SK-N-SH treated with all-trans-retinoic acid at 6 μM for 48 hours (cell line): ENCODE measurements around the gene ARRB1.

Experiments used
- ATAC-seq: fragments of 200-7000 bp; cut with Tn5 transposase; 3 replicates; pipeline ENCODE4 v1.9.1; 2020; ENCODE audit warnings: mild to moderate bottlenecking, moderate library complexity
- BACH2 ChIP-seq: fragments of 250-450 bp; sonication (Bioruptor Pico); IDR thresholded peaks from 2 replicates; pipeline ENCODE4 v1.9.0; 2021; ENCODE audit warnings: mild to moderate bottlenecking, borderline replicate concordance
- CREB5 ChIP-seq: fragments of 250-450 bp; sonication (Bioruptor Pico); IDR thresholded peaks from 2 replicates; pipeline ENCODE4 v1.5.1; 2020; ENCODE audit warnings: low read depth, mild to moderate bottlenecking, moderate library complexity
- CSDC2 ChIP-seq: fragments of 250-450 bp; sonication (Bioruptor Pico); IDR thresholded peaks from 2 replicates; pipeline ENCODE4 v1.5.0; 2020; ENCODE audit warnings: mild to moderate bottlenecking, moderate library complexity
- ESRRG ChIP-seq: fragments of 250-450 bp; sonication (Bioruptor Pico); IDR thresholded peaks from 2 replicates; pipeline ENCODE4 v1.6.1; 2021; ENCODE audit warnings: mild to moderate bottlenecking
- GLIS3 ChIP-seq: fragments of 250-450 bp; sonication (Bioruptor Pico); IDR thresholded peaks from 2 replicates; pipeline ENCODE4 v1.5.0; 2020; ENCODE audit warnings: mild to moderate bottlenecking, moderate library complexity
- PATZ1 ChIP-seq: fragments of 250-450 bp; sonication (Bioruptor Pico); IDR thresholded peaks from 2 replicates; pipeline ENCODE4 v1.8.0; 2020; ENCODE audit warnings: mild to moderate bottlenecking, moderate library complexity, borderline replicate concordance
- PPARA ChIP-seq: fragments of 250-450 bp; sonication (Bioruptor Pico); IDR thresholded peaks from 2 replicates; pipeline ENCODE4 v1.5.0; 2020; ENCODE audit warnings: mild to moderate bottlenecking, borderline replicate concordance
- RARB ChIP-seq: fragments of 250-450 bp; sonication (Bioruptor Pico); IDR thresholded peaks from 2 replicates; pipeline ENCODE4 v1.8.0; 2021; ENCODE audit warnings: mild to moderate bottlenecking, moderate library complexity
- SNAI2 ChIP-seq: fragments of 250-450 bp; sonication (Bioruptor Pico); IDR thresholded peaks from 2 replicates; pipeline ENCODE4 v1.5.0; 2020; ENCODE audit warnings: mild to moderate bottlenecking, moderate library complexity
- TCF4 ChIP-seq: fragments of 250-450 bp; sonication (Bioruptor Pico); IDR thresholded peaks from 2 replicates; pipeline ENCODE4 v1.8.0; 2021; ENCODE audit warnings: mild to moderate bottlenecking, moderate library complexity, borderline replicate concordance
- TOX ChIP-seq: fragments of 250-450 bp; sonication (Bioruptor Pico); IDR thresholded peaks from 2 replicates; pipeline ENCODE4 v1.8.0; 2021; ENCODE audit warnings: mild to moderate bottlenecking, moderate library complexity, borderline replicate concordance
- TSHZ2 ChIP-seq: fragments of 250-450 bp; sonication (Bioruptor Pico); IDR thresholded peaks from 2 replicates; pipeline ENCODE4 v1.5.0; 2020; ENCODE audit warnings: mild to moderate bottlenecking, moderate library complexity
- ZFP30 ChIP-seq: fragments of 450-650 bp; formaldehyde crosslinking; IDR thresholded peaks from 2 replicates; pipeline ENCODE4 v1.5.0; 2022; ENCODE audit warnings: mild to moderate bottlenecking, moderate library complexity
- ZNF565 ChIP-seq: fragments of 450-650 bp; formaldehyde crosslinking; conservative IDR thresholded peaks from 2 replicates; pipeline ENCODE4 v1.5.0; 2020; ENCODE audit warnings: low read depth, mild to moderate bottlenecking, moderate library complexity
- ZNF70 ChIP-seq: fragments of 450-650 bp; formaldehyde crosslinking; IDR thresholded peaks from 2 replicates; pipeline ENCODE4 v1.5.0; 2020; ENCODE audit warnings: mild to moderate bottlenecking, moderate library complexity

ARRB1 gene

GRCh38 chr11:75350122-75350742, 1.2 kb downstream of the ARRB1 start:
- TF ChIP-seq GLIS3 (CRISPR knock-in tag) (no peak), PATZ1 (no peak), BACH2 (CRISPR knock-in tag) (no peak), ZNF565 (CRISPR knock-in tag) (no peak), CSDC2 (CRISPR knock-in tag) (no peak), RARB (CRISPR knock-in tag) (no peak)
- TF ChIP-seq, all 23 proteins: peak for 0
- ATAC-seq: no peak

- no peak for ATAC-seq
- TF ChIP-seq ZNF565 (CRISPR knock-in tag) (no peak), TOX (CRISPR knock-in tag) (no peak), ZFP30 (no peak), CREB5 (CRISPR knock-in tag) (no peak), GLIS3 (CRISPR knock-in tag) (no peak), CSDC2 (CRISPR knock-in tag) (no peak), TSHZ2 (no peak), ZNF70 (CRISPR knock-in tag) (no peak), PATZ1 (no peak), TCF4 (CRISPR knock-in tag) (no peak), BACH2 (CRISPR knock-in tag) (no peak), ESRRG (CRISPR knock-in tag) (no peak), PPARA (CRISPR knock-in tag) (no peak), RARB (CRISPR knock-in tag) (no peak)
These were observed 1.8 kb downstream of the ARRB1 start for GRCh38 chr11:75349521-75350116.

GRCh38 chr11:75347781-75348566, 3.5 kb downstream of the ARRB1 start:
- peak; percentile 75 for ATAC-seq
- TF ChIP-seq GLIS3 (CRISPR knock-in tag): no peak
- no peak for TF ChIP-seq CREB5 (CRISPR knock-in tag)
- TF ChIP-seq SNAI2 (CRISPR knock-in tag): no peak
- TF ChIP-seq, all 23 proteins: peak for 0
